GM21360 (cell line): ENCODE measurements around the gene FKBP2.
A peak's percentile ranks its signal among the peaks of the same experiment; 100 is the strongest.
"Not testable (repeated sequence)": the region's sequence is repeated elsewhere in the genome, so short reads cannot be mapped to it uniquely, and the experiment has no call there.

Source experiments
- ATAC-seq: cut with Tn5 transposase; IDR thresholded peaks from one replicate; pipeline ENCODE4 v1.9.1; 2021; ENCODE audit warnings: mild to moderate bottlenecking, moderate library complexity; ENCODE audit not compliant: unreplicated experiment

The FKBP2 gene

DNA sequence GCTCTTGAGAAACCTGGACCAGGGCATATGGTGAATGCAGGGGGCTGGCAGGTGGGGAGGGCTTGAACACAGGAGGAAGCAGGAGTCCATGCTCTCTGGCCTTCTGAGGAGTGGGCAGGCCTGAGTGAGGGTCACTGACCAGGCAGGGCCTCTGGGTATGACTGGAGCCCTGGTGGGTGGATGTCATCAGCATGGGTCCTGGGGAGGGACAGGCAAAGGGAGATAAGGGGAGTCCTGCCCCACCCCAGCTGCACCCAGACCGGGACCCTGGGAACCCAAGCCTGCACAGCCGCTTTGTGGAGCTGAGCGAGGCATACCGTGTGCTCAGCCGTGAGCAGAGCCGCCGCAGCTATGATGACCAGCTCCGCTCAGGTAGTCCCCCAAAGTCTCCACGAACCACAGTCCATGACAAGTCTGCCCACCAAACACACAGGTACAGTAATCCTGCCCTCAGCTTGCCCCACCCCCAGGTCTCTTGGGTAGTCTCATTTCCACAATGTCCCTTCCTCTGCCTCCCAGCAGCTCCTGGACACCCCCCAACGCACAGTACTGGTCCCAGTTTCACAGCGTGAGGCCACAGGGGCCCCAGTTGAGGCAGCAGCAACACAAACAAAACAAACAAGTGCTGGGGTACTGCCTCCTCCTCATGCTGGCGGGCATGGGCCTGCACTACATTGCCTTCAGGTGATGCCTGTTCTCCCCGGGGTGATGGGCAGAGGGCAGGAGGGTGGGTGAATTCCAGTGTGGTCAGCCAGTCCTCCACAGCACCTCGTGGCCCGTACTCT lies 8.5 kb upstream of the FKBP2 start:
- no peak for ATAC-seq

DNA sequence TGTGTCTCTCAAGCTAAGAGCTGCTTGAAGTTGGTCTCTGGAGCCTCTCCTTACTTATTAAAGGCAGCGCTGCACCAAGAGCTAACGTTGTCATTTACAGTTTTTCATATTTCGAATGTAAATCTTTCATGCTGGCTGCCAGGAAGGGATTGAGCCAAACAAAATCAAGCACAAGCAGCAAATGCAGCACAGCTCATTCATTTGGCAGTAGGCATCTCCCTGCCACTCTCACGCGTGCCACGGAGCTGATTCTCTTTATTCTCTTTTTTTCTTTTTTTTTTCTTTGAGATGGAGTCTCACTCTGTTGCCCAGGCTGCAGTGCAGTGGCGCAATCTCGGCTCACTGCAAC lies 8.0 kb upstream of the FKBP2 start:
- no peak for ATAC-seq

DNA sequence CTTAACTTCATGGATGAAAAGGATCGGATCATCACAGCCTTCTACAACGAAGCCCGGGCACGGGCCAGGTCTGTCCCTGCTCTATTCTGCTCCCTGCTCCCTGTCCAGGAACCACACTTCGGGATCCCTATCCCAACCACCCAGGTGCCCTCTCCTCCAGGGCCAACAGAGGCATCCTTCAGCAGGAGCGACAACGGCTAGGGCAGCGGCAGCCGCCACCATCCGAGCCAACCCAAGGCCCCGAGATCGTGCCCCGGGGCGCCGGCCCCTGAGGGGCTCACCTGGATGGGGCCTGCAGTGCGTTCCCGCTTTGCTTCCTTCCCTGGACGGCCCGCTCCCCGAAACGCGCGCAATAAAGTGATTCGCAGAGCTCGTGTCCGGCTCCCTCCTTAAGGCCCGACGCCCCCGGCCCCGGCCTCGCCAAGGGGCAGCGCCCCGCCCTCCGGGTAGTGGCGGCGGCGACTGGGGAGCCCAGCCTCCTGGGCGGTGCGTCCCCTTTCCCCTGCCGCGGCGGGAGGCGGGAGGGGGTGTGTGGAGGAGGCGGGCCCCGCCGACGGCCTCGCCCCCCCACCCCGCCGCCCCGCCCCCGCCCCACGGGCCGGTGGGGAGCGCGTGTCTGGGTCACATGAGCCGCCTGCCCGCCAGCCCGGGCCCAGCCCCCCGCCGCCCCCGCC lies 6.8 kb upstream of the FKBP2 start, which contains the start of gene VEGFB:
Gene VEGFB, plus strand, starts transcription at position 672 of the 674 bp plus-strand sequence. CDS start 250 bp downstream, outside the sequence.
- ATAC-seq: peak; percentile 38

DNA sequence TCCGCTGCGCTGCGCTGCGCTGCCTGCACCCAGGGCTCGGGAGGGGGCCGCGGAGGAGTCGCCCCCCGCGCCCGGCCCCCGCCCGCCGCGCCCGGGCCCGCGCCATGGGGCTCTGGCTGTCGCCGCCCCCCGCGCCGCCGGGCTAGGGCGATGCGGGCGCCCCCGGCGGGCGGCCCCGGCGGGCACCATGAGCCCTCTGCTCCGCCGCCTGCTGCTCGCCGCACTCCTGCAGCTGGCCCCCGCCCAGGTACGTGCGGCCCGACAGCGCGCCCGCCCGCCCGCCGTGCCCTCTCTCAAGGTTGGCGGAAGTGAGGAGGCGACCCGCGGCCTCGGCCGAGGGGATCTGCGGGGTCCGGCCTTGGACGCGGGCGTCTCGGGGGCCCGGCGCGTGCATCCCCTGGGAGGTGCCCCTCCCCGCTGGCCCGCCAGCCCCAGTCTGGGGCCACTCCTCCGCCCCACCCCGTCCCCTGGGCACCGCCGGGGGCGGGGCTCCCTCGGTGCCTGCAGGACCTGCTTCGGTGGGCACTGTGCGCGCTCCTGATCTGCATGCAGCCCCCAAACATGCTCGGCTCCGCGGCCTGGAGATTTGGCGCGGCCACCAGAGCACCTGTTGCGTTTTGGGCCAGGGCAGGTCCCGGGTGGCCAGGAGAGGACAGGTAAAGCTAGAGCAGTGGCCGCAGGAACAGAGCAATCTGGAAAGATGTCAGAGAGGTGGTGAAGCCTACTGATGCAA lies 6.1 kb upstream of the FKBP2 start:
- ATAC-seq: peak; percentile 22

DNA sequence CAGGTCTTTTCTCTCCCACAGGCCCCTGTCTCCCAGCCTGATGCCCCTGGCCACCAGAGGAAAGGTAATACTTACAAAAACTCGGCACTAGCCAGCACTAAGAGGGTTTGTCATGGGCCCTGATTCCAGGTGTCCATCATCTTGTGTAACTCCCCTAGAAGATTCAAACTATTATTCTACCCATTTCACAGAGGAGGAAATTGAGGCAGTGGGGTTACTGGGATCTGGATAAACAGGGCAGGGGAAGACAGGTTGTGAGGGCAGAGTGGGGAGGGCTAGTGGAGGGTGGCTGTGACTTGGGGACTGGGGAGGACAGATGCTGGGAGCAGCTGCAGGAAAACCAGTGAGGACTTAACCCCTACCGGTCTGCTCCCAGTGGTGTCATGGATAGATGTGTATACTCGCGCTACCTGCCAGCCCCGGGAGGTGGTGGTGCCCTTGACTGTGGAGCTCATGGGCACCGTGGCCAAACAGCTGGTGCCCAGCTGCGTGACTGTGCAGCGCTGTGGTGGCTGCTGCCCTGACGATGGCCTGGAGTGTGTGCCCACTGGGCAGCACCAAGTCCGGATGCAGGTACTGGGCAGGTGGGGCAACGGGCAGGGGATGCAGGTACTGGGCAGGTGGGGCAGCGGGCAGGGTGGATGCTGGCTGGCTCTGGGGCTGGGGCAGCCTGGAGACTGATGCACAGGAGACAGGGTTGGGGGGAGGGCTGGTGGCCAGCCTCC lies 5.3 kb upstream of the FKBP2 start:
- ATAC-seq: no peak

DNA sequence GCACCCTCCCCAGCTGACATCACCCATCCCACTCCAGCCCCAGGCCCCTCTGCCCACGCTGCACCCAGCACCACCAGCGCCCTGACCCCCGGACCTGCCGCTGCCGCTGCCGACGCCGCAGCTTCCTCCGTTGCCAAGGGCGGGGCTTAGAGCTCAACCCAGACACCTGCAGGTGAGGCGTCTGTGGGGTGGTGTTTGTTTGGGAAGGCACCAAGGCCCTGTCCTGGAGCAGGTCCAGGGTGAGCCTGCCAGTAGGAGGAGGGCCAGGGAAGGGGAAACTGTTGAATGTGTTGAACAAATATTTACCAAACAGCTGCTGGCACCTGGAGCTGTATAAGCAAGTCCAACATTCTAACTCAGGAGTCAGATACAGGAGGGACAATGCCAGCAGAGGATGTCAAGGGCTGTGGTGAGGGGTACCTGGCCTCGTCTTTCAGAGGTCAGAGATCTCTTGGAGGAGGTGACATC lies 3.4 kb upstream of the FKBP2 start:
- no peak for ATAC-seq

DNA sequence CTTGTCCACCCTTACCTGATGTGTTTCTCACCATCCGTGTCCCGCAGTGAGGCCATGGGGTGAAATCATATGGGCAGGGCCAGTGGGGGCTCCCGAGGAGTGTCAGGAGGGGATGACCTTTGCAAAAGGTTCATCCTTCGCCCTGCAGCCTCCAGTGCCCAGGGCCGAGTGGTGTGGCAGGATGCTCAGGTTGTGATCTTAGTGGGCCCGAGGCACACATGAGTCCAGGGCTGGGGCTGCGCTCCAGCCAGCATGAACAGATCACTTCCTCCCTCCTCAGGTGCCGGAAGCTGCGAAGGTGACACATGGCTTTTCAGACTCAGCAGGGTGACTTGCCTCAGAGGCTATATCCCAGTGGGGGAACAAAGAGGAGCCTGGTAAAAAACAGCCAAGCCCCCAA lies 2.8 kb upstream of the FKBP2 start:
- no peak for ATAC-seq

DNA sequence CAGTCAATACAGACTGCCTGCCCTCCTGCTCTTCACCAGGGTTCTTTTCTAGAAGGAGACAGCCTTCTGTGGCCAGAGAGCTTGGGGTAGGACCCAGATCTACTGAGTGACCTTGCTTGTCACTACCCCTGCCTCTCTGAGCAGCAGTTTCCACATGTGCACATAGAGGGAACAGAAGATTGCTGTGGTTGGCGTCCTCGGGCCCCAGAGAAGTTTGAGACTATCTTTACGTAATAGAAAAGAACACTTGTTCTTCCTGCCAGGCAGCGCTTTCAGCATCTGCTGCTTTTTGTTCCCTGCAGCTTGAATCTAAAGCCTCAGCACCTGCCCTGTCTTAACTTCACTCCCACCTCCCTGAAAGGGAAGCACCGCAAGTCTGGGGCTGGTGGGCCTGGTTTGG lies 1.9 kb upstream of the FKBP2 start:
- no peak for ATAC-seq

DNA sequence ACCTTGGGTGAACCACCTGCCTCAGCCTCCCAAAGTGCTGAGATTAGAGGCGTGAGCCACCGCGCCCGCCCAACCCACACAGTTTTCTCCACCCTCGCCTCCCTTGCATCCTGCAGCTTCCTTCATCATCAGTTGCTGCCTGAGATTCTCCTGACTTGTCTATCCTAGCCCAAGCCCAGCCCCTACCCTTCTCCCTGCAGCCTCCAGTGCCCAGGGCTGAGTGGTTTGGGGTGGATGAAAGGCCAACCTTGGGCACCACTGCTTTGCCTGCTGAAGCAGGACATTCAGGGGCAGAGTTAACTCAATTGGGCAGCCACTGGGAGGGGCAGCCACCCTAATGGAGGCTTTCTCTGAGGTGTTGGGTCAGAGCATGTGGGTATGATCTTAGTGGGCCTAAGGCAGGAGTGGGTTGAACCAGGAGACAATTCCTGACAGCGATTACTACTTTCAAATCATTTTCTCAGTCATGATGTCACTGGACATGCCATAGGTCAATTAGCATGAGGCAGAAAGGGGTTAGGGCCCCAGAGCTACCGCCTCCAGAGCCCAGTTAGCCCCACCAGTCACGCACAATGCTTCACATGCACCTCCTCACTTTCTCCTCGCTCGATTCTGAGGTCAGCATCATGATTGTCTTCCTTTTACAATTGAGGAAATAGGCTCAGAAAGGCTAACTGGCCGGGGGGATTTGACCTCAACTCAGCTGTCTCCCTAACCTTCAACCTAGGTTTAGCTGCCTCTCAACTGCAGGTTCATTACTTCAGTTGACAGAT lies 1.0 kb upstream of the FKBP2 start:
- ATAC-seq: no peak

DNA sequence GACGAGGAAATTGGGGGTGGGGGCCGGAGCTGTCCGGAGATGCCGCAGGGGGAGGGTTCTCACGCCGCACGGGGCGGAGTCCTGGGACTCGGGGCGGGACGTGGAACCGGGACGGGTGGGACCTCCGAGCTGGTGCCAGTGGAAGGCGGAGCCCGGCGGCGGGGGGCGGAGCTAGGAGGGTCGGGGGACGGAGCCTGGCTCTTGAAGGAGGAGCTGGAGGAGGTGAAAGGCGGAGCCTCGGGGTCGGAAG lies 271 bp downstream of the FKBP2 start:
- ATAC-seq: peak; percentile 60

DNA sequence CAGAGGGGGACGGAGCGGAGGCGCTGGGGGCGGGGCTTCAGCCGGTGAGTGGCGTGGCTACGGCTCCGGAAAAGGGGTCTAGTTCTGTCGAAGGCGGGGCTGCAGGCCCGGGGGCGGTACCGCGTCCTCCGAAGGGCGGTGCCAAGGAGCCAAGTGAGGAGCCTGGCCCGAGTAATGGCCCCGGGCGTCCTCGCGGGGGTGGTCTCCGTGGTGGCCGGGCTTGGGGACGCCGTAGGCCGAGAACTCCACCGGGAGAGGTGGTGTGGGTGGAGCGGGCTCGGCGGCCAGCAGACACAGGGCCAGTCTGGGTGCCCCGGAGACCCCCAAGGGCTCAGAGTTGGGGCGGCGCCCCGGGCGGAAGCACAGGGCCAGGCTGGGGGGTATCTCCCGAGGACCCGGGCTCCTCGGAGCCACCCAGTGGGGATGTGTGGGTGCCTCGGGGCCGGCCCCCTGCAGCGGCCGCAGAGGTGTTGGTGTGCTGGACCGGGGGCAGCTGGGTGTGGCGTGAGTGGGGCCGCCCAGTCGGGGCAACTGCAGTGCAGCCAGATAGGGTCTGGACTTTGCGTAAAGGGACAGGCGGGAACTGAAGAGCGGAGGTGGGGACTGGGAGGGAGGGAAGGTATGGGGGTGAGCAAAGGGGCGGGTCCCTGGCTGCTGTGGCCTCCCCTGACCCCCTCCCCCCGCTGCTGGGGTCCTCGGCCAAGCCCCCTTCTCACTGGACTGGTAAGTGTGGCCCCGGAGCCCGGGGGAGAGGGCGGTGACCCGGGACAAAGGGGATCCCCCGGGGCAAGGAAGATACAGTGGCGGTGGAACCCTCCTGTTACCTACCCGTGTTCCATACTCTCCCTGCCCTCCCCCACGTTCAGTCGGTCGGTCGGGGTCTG lies 838 bp downstream of the FKBP2 start:
- ATAC-seq: peak; percentile 53

DNA sequence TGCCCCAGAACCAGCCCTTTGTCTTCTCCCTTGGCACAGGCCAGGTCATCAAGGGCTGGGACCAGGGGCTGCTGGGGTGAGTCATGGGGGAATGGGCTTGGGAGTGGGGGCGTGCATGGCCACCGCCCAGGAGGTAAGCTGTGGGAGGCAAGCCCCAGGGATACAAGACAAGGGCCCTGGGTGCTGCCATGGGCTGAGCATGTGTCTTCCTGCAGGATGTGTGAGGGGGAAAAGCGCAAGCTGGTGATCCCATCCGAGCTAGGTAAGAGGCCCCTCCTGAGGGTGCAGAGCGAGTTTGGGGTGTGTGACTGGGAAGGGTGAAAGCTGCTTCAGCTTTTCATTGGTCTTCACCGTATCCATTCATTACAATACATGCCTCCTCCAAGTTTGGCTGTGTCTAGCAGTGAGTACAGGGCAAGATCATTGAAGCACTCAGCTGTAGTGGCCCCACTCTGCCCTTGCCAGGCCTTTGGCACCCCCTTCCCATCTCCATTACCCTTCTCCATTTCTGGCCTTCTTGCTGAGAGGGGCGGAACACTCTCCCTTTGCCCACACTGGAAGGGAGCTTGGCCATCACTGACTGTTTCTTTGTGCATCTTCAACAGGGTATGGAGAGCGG lies 2.5 kb downstream of the FKBP2 start:
- ATAC-seq: no peak

DNA sequence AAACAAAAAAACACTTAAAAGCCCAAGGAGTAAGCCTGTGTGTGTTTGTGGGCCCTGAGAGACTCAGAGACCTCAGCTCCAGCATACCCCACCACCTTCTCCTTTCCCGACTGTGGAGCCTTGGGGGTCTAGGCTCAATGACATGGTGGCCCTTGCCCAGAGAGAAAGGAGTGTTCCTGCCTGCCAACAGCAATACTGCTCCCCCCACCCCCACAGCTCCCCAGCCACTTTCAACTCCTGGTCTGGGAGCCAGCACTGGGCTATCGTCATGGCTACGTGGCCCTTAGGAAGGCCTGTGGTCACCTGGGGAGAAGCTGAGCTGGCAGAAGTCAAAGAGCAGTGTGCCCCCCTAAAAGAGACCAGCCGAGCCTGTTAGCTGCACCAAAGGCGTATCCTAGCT lies 3.2 kb downstream of the FKBP2 start:
- ATAC-seq: no peak

DNA sequence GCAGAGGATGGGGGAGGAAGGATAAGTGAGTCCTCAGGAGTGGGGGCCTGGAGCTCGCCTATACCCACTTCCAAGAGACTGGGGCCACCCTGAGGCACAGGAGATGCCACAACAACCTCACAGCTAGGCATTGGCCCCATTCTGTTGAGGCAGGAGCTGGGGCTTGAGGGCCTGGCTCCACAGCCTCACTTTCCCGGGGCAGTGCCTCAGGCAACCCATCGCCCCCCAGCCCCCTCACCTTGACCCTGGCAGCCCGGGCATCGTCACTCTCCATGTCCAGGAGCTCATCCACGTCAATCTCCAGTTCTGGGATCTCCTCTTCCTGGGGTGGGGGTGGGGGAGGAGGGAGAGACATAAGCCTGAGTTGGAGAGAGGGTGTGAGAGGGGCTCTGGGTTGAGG lies 4.1 kb downstream of the FKBP2 start:
- ATAC-seq: no peak

DNA sequence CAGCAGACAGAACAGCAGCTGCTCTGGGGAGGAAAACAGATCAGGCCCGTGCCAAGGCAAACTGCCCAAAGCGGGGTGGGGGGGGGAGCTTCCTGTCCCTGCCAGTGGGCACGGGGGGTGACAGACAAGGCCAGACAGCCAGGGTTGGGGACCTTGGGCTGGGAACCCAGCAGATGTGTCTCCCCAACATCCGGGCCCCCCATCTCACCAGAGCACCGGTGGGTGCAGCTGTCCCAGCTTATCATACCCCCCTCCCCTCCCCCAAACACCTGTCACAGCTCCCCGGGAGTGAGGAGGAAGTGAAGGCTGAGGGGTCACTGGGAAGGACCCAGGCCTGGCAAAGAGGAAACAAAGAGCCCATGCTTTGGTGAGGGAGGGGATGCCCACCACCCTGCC lies 4.5 kb downstream of the FKBP2 start:
- ATAC-seq: no peak

DNA sequence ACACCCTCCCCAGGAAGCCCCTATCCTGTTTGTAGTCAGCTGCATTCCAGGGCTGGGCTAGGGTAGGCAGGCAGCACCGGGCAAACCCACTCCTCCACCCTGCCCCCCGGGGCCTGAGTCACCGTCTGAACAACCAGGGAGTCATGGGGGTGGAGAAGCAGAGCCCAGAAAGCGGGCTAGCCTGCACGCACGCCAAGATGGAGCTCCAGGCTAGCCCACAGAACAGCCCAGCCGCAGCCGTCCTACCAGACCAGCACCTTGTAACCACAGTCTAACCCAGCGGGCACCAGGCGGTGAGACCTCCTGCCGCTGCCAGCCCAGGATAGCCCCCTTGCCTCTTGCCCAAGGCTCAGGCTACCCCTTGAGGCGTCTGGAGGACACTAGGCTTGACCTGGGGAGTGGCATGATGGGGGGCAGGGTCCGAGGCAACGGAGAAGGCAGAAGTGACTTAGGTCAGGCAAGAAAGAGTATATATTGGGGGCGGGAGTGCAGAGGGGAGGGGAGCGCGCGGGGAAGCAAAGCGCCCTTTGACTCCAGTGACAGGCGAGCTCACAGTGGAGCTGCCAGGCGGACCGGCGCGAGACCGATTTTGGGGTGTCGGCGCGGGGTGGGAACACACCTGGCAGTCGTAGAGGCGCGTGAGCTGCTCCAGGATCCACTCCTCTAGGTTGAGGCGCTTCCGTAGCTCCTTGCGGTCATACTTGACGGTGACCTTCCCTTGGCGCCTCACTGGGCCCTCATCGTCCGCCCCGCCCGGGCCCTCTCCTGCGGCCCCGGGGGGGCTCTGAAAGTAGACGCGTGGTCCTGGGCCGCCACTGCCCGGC lies 5.1 kb downstream of the FKBP2 start:
- no peak for ATAC-seq

DNA sequence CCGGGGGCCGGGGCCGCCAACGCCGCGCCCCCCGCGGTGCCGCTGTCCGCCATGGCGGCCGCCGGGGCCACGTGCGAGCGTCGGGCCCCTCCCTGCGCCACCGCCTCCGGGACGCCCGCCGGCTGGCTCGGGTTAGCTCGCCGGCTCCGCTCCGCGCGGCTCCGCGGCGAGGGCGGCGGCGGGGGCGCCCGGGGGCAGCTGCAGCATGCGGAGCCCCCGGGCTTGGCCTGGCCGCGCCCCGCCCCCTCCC lies 5.7 kb downstream of the FKBP2 start:
- not testable (repeated sequence) for ATAC-seq

DNA sequence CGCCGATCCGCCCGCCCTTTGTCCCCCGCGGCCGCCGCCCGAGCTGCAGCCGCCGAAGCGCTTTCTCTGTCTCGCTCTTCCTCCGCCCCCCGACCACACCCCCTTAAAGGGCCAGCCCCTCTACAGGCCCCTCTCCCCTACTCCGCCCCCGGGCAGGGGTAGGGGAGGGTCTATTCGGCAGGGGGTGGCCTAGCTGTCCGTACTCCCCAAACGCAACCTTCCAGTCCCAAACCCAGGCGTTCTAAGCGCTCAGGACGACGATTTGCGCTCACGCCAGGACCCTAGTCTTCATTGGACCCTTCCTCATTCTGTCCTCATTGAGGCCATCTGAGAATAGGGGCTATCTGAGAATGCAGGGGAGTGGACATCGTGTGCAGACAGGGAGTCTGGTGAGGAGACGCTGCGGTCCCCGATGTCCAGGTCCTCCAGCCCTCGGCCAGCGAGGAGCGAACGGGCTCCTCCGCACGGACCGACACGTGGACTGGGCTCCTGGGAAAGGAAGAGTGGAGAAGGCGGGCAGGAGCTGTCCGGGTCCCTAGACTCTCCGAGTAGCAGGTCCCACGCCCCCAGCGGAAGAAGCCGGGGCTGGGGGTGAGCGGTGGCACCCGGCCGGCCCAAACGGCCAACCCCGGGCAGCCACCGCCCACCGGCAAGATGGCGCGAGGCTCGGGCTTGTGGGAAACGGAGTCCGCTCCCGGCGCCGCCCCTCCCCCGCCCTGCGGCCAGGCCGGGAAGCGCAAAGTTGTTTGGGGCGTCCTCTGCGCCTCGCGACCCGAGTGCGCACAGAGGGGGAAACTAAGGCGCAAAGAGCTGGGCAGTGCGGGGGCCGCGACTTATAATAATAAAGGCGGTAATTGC lies 6.2 kb downstream of the FKBP2 start, which contains the start of gene PPP1R14B:
Gene PPP1R14B, minus strand, starts transcription at position 73 of the 858 bp plus-strand sequence. CDS start 270 bp downstream, outside the sequence.
- ATAC-seq: no peak
